ENCODE data around the gene TNS3.
"Not testable (repeated sequence)": the region's sequence is repeated elsewhere in the genome, so short reads cannot be mapped to it uniquely, and the experiment has no call there.

DNA sequence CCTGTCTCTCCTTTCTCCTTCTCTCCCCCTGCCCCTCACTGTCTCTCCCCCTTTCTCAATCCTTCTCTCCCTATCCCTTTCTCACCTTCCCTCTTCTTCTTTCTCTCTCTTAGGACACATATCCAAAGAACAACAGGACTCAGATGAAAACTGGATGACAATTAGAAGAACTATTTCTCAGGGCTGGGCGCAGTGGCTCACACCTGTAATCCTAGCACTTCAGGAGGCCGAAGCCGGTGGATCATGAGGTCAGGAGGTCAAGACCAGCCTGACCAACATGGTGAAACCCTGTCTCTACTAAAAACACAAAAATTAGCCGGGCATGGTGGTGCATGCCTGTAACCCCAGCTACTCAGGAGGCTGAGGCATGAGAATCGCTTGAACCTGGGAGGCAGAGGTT is 8.3 kb upstream of the TNS3 start:
- TF ChIP-seq, protein P1, sequence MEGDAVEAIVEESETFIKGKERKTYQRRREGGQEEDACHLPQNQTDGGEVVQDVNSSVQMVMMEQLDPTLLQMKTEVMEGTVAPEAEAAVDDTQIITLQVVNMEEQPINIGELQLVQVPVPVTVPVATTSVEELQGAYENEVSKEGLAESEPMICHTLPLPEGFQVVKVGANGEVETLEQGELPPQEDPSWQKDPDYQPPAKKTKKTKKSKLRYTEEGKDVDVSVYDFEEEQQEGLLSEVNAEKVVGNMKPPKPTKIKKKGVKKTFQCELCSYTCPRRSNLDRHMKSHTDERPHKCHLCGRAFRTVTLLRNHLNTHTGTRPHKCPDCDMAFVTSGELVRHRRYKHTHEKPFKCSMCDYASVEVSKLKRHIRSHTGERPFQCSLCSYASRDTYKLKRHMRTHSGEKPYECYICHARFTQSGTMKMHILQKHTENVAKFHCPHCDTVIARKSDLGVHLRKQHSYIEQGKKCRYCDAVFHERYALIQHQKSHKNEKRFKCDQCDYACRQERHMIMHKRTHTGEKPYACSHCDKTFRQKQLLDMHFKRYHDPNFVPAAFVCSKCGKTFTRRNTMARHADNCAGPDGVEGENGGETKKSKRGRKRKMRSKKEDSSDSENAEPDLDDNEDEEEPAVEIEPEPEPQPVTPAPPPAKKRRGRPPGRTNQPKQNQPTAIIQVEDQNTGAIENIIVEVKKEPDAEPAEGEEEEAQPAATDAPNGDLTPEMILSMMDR (IDR thresholded peaks at IDR 0.05) = not testable (repeated sequence)
- TF ChIP-seq POLR2A (IDR thresholded peaks at IDR 0.05) = not testable (repeated sequence)
